HL-60 (cell line): ENCODE results near the gene MATR3.

Experiments used
- POLR2AphosphoS5 ChIP-seq: IDR thresholded peaks from 2 replicates; pipeline ENCODE4 v1.6.1; 2012; ENCODE audit warnings: low read depth
- REST ChIP-seq: IDR thresholded peaks from 2 replicates; pipeline ENCODE4 v1.6.1; 2012; ENCODE audit warnings: low read depth; ENCODE audit not compliant: insufficient replicate concordance
- SPI1 ChIP-seq: IDR thresholded peaks from 2 replicates; pipeline ENCODE4 v1.6.1; 2012; ENCODE audit warnings: low read depth, mild to moderate bottlenecking, borderline replicate concordance
- TF ChIP-seq, protein P1 (sequence below): IDR thresholded peaks from one replicate; pipeline ENCODE4 v1.5.1; 2011; ENCODE audit warnings: low read length, control low read depth, inconsistent platforms; ENCODE audit not compliant: insufficient read depth

- TF ChIP-seq, protein P1, sequence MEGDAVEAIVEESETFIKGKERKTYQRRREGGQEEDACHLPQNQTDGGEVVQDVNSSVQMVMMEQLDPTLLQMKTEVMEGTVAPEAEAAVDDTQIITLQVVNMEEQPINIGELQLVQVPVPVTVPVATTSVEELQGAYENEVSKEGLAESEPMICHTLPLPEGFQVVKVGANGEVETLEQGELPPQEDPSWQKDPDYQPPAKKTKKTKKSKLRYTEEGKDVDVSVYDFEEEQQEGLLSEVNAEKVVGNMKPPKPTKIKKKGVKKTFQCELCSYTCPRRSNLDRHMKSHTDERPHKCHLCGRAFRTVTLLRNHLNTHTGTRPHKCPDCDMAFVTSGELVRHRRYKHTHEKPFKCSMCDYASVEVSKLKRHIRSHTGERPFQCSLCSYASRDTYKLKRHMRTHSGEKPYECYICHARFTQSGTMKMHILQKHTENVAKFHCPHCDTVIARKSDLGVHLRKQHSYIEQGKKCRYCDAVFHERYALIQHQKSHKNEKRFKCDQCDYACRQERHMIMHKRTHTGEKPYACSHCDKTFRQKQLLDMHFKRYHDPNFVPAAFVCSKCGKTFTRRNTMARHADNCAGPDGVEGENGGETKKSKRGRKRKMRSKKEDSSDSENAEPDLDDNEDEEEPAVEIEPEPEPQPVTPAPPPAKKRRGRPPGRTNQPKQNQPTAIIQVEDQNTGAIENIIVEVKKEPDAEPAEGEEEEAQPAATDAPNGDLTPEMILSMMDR: no peak
- no peak for TF ChIP-seq POLR2AphosphoS5
- no peak for TF ChIP-seq SPI1
- TF ChIP-seq REST: no peak
These were observed 9.2 kb upstream of the MATR3 start for GRCh38 chr5:139284295-139284694.
